NCI-H1105 treated with DMSO at 0.1 percent for 48 hours (cell line): ENCODE measurements around the gene ADM2.
"Not testable (repeated sequence)": the region's sequence is repeated elsewhere in the genome, so short reads cannot be mapped to it uniquely, and the experiment has no call there.

Experiments
- DNase-seq: peaks from one replicate; lab custom pipeline; 2025; lab: John Stamatoyannopoulos, UW

Gene ADM2

DNA sequence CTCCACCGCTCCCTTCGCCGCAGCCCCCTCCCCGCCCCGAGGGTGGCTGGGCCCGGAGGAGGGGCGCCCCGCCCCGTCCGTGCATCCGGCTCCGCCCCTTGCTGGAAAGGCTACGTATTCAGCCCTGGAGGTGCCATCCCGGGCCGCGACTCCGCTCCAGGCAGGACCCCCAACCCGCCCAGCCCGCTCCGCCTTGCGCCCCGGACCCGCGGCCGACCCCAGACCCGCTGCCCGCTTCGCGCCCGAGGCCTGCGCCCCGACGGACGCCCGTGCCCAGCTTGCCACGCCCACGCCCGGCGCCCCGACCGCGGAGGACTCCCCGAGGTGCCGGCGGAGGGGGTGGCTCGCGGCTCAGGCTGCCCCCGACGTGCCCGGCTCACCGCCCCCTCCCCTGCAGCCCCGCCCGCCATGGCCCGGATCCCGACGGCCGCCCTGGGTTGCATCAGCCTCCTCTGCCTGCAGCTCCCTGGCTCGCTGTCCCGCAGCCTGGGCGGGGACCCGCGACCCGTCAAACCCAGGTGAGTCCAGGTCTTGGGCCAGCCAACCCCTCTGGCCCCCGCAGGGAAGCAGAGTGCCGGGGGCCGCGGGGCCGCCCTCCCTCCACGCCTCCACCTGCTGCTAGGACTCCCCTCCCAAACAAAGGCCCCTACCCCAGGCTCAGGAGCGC, at the start of gene ADM2:
Gene ADM2, plus strand, starts transcription at position 104 of the 667 bp plus-strand sequence. Its CDS starts 305 bp downstream, at position 409.
- DNase-seq, result no peak

GRCh38 chr22:50432131-50432876, 49.0 kb upstream of the ADM2 start:
- DNase-seq, result no peak

GRCh38 chr22:50432877-50433510, 48.3 kb upstream of the ADM2 start:
- not testable (repeated sequence) for DNase-seq

GRCh38 chr22:50434849-50435248, 46.5 kb upstream of the ADM2 start:
- DNase-seq, result no peak

DNA sequence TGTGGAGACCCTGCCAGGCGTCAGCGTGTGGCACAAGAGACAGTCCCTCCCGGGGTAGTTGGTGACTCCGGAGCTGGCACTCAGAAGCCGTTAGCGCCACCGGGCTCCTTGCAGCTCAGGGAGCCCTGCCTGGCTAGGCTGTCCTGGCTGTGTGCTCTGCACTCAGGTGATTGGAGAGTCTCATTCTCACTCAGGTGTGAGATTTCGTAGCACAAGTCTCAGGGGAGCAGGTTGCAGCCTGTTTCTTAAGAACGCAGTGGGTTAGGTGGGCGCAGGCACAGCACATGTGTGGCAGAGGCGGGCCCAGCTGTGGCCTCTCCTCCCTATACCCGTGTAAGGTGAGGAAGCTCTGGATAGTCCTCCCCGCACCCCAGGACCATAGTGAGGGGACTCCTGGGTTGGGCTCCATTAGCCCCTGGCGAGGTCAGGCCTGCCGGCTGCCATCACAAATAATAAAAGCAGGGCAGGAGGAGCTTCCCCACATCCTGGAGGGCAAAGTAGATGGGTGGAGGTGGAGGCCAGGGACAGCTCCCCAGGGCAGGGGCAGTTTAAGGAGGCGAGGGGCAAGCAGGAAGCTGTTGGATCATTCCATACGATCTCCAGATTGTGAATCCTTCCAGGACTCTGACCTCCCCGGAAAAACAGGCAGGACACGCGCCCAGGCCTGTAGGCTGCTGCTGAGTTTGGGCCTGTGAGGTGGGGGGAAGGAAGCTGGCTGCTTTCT, 45.9 kb upstream of the ADM2 start:
- DNase-seq, result no peak

DNA sequence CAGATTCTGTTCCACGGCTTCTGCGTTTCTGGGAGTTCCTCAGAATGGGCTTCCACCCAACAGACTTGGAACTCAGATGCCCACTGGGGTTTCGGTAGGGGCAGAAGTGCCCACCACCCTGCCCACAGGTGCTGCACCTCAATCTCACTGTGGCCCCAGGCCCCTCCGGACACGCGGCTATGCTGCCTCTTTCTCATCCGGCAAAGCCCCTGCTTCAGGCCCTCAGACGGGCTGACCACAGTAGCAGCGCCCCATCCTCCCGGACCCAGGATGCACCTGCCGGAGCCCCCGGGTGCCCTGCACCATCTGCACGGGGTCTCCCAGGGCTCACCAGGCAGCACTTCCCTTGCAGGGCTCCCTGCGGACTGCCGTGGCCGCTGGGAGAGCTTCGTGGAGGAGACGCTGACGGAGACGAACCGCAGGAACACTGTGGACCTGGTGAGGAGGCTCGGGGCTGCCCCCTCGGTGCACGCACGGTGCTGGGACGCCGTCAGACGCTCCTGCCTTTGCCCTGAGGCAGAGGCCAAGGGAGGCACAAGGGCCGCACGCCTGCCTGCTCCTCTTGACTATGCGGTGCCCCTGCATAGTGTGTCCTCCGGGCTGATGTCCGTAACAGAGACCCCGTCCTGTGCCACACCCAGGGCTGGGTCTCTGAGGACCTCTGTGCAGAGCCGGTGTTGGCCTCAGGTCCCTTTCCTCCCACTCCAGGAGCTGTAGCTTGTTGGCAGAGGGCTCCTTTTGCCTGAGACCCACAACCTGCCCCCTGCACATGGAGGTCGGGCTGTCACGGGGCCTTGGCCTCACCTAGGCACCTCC, 45.1 kb upstream of the ADM2 start:
- no peak for DNase-seq

- no peak for DNase-seq
Observed at GRCh38 chr22:50436841-50437341, 44.5 kb upstream of the ADM2 start.

- DNase-seq, result no peak
Observed at GRCh38 chr22:50437511-50438304, 43.6 kb upstream of the ADM2 start.

DNA sequence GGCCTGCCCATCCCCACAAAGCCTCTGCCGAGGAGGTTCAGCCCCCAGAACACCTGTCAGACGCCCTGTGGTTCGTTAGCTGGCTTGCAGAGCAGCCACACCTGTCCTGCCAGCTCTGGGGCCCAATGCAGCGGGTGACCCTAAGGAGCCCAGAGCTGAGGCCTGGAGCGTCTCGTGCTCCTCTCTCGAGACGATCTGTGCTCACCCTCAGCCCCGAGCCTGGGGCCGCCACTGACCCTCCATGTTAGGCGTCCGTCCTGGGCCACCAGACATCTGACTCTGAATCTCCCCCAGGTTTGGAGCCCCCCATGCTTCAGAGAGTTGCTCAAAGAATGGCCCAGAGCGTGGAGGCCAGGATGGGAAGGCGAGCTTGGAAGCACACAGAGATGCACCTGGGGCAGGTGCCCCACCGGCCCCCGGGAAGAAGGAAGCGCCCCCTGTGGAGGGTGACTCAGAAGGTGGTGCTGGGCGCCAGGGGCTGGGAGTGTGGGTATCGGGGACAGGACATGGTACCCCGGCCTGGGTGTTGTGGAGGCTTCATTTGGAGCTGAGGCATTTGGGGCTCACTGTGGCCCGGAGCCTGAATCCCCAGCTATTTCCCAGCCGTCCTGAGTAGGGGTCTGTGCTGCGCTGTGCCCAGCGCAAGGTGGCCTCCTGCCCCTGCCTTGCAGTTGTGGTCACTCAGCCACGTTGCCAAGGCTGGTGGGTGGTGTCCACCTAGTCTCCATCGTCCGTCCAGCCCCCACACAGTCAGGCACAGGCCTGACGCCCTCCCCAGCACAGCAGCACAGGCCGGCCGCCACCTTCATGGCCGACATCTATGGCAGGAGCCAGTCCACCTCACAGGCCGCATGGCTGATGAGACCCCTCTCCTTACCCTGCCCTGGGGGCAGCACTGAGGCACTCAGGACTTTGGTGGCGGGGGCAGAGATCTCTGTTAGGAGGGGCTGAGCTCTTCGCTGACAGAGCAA, 42.8 kb upstream of the ADM2 start:
- no peak for DNase-seq

GRCh38 chr22:50439314-50439870, 42.0 kb upstream of the ADM2 start:
- DNase-seq, result no peak

DNA sequence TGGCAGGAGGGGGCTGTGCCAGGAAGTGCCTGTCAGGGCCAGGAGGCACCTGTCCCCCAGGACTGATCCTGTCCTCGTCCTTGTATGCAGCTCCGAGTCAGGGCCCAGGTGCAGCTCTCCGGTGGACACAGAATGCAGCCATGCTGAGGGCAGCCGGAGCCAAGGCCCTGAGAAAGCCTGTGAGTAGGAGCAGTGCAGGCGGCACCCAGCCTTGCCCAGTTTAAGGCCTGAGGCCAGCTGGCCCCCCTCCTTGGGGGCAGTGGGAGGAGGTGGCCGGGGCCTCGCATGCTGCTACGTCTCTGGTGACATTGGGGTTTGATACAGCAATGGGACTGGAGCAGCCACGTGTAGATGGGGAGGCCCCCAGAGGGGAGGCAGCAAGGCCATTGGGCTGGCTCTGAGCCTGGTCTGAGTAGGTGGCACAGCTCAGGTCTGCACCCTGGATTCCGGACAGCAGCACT, 41.4 kb upstream of the ADM2 start:
- no peak for DNase-seq

DNA sequence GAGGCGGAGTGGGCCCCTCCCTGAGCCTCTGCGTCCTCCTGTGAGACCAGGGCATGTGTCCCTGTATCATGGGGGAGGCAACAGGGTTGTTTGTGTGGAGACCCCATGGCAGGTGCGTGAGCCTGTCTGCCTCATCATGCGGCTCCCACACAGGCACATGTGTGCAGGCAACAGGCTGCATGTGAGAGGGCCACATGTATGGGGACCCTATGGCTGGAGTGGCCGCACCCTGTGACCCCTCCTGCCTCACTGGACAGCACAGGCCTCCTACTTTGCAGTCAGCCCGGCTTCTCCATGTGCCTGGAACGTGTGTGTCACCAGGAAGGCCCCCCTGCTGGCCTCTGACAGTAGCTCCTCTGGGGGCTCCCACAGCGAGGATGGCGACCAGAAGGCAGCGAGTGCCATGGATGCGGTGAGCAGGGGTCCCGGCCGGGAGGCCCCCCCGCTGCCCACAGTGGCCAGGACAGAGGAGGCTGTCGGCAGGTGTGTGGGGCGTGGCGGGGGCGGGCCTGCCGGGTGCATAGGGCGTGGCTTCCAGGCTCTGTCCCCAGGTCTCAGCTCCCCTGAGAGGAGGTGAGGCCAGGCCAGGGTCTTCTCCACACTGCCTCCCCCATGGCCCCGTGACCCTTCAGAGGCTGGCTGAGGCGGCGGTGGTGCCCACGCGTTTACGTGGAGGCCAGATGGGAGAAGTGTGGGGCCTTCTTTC, 40.6 kb upstream of the ADM2 start:
- no peak for DNase-seq

GRCh38 chr22:50441428-50441993, 39.8 kb upstream of the ADM2 start:
- no peak for DNase-seq

- DNase-seq, result no peak
Observed at GRCh38 chr22:50443197-50443596, 38.1 kb upstream of the ADM2 start.

GRCh38 chr22:50443801-50444625, 37.3 kb upstream of the ADM2 start:
- DNase-seq, result no peak

GRCh38 chr22:50444663-50445062, 36.7 kb upstream of the ADM2 start:
- no peak for DNase-seq
